KOPT-K1 (cell line): ENCODE measurements around the gene LSM3.

Experiments
- H3K27ac ChIP-seq: fragments of 200-600 bp; sonication (generic); 2 replicates; pipeline ENCODE4 v1.5.1; 2016; ENCODE audit warnings: antibody characterized with exemption, mild to moderate bottlenecking, low read depth, low read length; ENCODE audit not compliant: poor library complexity, severe bottlenecking
- H3K36me3 ChIP-seq: fragments of 200-600 bp; sonication (generic); 2 replicates; pipeline ENCODE4 v1.5.1; 2017; ENCODE audit warnings: antibody characterized with exemption, mild to moderate bottlenecking, low read length, moderate library complexity; ENCODE audit not compliant: insufficient read depth
- H3K9me3 ChIP-seq: fragments of 200-600 bp; sonication (generic); 2 replicates; pipeline ENCODE4 v1.5.1; 2017; ENCODE audit warnings: antibody characterized with exemption, low read length, mild to moderate bottlenecking; ENCODE audit not compliant: insufficient read depth, poor library complexity, severe bottlenecking

LSM3 gene

DNA sequence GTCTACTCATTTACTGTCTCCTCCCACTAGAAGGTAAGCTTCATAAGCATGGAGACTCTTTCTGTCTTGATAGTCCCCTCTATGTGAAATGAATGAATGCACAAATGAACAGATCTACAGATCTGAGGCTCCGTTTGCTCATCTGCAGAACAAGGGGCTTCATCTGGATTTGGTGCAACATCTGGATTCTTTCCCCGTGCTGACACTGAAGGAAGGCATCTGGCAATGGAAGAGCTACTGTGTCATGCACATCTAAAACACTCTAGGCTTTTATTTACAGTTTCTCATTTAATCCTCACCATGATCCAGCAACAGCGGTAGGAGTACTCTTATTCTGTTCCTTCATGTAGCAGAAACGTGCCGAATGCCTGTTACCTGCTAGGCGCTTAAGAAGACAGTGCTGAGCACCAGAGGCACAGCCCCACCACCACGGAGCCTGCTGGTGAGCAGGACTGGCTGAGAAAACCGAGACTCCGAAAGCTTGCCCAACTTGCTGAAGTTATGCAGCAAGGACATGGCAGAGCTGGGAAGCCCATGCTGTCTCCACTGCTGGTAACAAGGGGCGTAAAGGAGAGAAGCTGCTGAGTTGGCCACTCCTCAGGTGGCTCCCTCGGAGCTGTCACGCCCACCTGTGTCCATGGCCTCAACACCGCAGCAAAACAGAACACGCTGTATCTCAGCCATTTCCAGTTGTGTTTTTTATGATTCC, 31.1 kb downstream of the LSM3 start:
- Histone ChIP-seq H3K9me3 (no peaks in the 10 kb centered on the region), H3K36me3 (no peaks in the 10 kb centered on the region), H3K27ac (no peak overlapping the region)

DNA sequence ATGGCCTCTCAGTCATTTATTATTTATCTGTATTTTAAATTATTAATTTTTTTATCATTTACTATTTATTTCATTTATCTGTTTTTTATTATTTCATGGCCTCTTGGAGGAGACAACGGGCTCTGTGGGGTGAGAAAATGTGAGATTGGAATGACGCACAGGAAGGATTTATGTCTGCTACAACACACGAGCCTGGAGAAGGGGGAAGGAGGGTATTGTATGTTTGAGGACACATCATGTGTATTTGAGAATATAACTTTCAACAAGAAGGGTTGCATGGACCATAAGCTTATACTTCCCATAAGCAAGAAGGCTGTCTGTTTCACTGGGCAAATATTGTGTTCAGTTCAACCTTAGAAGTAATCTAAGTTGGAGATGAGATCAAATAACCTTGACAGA, 31.7 kb downstream of the LSM3 start:
- no peaks in the 10 kb centered on the region for H3K36me3 ChIP-seq
- H3K27ac ChIP-seq = no peak overlapping the region
- no peaks in the 10 kb centered on the region for H3K9me3 ChIP-seq

- Histone ChIP-seq H3K36me3 (no peaks in the 10 kb centered on the region), H3K9me3 (no peaks in the 10 kb centered on the region), H3K27ac (no peak overlapping the region)
Measured at GRCh38 chr3:14210843-14211594, 32.4 kb downstream of the LSM3 start.

GRCh38 chr3:14211621-14212020, 33.0 kb downstream of the LSM3 start:
- no peak overlapping the region for H3K27ac ChIP-seq
- no peaks in the 10 kb centered on the region for H3K9me3 ChIP-seq
- H3K36me3 ChIP-seq = no peaks in the 10 kb centered on the region

GRCh38 chr3:14212032-14212431, 33.4 kb downstream of the LSM3 start:
- Histone ChIP-seq H3K9me3 (no peaks in the 10 kb centered on the region), H3K36me3 (no peaks in the 10 kb centered on the region), H3K27ac (no peak overlapping the region)

GRCh38 chr3:14213066-14213774, 34.6 kb downstream of the LSM3 start:
- Histone ChIP-seq H3K36me3 (no peaks in the 10 kb centered on the region), H3K9me3 (no peaks in the 10 kb centered on the region), H3K27ac (no peak overlapping the region)

DNA sequence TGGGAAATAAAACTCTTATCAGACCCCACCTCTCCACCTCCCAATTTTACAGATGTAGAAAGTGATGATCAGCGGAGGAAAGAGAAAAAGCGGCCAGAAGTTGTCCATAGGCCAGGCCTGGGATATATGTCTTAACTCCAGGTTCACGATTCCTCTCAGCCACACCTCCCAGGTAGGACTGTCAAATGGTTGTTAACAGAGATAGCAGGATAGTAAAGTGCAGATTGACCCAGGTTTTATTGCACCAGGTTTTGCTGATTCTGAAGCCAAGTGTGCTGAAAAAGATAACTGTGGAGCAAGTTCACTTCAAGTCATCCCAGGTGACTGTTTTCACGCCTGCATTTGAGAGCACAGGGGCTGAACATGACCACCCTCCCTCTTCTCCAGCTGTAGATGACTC, 36.1 kb downstream of the LSM3 start:
- H3K27ac ChIP-seq = no peak overlapping the region

GRCh38 chr3:14216257-14217048, 37.8 kb downstream of the LSM3 start:
- Histone ChIP-seq H3K27ac (peak overlapping the region; percentile 16), H3K36me3 (no peaks in the 10 kb centered on the region), H3K9me3 (peaks cover under 1% of the 10 kb centered on the region)

More for the DNA sequence above, 36.1 kb downstream of the LSM3 start:
- Histone ChIP-seq H3K36me3 (no peaks in the 10 kb centered on the region), H3K9me3 (no peaks in the 10 kb centered on the region)

DNA sequence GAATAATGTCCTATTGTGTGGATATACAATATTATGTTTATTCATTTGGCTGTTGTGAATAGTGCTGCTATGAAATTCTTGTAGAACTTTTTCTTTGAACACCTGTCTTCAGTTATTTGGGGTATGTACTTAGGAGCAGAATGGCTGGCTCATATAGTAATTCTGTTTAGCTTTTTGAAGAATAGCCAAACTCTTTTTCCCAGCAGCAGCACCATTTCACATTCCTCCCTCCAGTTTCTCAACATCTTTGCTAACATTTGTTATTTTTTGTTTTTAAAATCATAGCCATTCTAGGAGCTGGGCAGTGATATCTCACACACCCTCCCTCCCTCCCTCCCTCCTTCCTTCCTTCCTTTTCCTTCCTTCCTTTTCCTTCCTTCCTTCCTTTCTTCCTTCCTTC, 39.7 kb downstream of the LSM3 start:
- no peak overlapping the region for H3K27ac ChIP-seq
- H3K36me3 ChIP-seq = no peaks in the 10 kb centered on the region
- H3K9me3 ChIP-seq = peaks cover 7% of the 10 kb centered on the region

- Histone ChIP-seq H3K9me3 (peaks cover 7% of the 10 kb centered on the region), H3K36me3 (no peaks in the 10 kb centered on the region), H3K27ac (no peak overlapping the region)
Measured at GRCh38 chr3:14220933-14221332, 42.3 kb downstream of the LSM3 start.

- Histone ChIP-seq H3K27ac (no peak overlapping the region), H3K36me3 (no peaks in the 10 kb centered on the region), H3K9me3 (peaks cover 7% of the 10 kb centered on the region)
Measured at GRCh38 chr3:14221902-14222301, 43.3 kb downstream of the LSM3 start.

GRCh38 chr3:14222457-14222856, 43.8 kb downstream of the LSM3 start:
- H3K9me3 ChIP-seq = peaks cover 7% of the 10 kb centered on the region
- no peak overlapping the region for H3K27ac ChIP-seq
- H3K36me3 ChIP-seq = no peaks in the 10 kb centered on the region

GRCh38 chr3:14222900-14223594, 44.4 kb downstream of the LSM3 start:
- H3K36me3 ChIP-seq = no peaks in the 10 kb centered on the region
- no peak overlapping the region for H3K27ac ChIP-seq
- H3K9me3 ChIP-seq = peaks cover 7% of the 10 kb centered on the region

DNA sequence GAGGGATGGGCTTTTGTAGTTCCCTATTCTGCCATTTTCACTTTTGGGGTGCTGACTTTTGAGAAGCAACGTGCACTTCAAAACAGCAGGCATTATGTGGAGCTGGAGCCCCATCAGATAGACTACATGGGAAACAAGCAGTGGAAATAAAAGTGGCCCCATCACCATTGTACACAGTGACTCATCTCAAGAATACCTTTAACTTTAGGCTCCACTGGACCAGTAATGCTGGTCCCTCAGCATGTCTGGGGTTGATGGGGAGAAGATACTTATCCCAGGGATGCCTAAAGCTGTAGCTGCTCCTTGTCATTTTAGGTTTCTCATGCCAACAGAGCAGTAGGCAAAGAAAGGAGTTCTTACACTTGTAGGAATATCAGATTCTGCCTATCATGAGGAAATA, 45.0 kb downstream of the LSM3 start:
- Histone ChIP-seq H3K36me3 (no peaks in the 10 kb centered on the region), H3K27ac (no peak overlapping the region), H3K9me3 (peaks cover 7% of the 10 kb centered on the region)
